Iris pigment epithelial cell (primary cell): ENCODE data around the gene SCTR.

Experiments used
- DNase-seq: peaks from one replicate; pipeline ENCODE4 v3.0.0-alpha.2; 2011; ENCODE audit warnings: low read depth

The SCTR gene

DNA sequence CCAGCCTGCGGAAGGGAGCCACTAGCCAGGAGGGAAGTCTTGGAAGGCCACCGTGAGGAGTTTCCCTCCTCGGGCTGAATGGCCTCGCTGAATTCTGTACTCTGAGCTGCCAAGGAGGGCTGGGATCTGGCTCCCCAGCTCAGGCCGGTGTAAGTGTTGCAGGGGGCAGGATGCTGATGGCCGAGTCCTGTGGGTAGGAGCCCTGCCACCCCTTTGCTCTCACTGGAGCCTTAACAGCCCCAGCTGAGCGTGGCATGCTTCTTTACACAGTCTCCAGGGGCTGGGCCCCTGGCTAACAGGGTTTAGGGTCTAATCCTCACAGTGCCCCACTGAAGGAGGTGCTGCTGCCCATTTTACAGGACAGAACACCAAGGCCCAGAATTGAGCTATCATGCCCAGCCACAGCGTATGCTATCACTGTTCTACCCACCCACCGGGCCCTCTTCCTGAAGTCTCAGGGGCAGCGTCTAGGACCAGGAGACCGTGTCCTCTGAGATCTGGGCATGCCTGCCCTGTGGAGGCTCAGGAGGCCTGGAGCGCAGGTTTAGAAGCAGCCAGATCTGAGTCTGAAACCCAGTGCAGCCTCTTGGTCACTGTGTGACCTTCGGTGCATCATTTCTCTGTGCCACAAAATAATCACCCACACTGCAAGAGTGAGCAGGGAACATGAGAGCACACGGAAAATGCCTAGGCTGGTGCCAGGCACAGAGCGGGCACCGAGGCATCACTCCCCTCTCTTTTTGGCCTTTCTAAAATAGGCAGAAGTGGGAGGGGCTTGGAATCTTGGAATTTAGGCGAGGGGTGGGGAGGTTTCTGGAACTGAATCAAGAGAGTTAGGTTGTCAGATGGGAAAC is 49.7 kb downstream of the SCTR start:
- DNase-seq = no peak

DNA sequence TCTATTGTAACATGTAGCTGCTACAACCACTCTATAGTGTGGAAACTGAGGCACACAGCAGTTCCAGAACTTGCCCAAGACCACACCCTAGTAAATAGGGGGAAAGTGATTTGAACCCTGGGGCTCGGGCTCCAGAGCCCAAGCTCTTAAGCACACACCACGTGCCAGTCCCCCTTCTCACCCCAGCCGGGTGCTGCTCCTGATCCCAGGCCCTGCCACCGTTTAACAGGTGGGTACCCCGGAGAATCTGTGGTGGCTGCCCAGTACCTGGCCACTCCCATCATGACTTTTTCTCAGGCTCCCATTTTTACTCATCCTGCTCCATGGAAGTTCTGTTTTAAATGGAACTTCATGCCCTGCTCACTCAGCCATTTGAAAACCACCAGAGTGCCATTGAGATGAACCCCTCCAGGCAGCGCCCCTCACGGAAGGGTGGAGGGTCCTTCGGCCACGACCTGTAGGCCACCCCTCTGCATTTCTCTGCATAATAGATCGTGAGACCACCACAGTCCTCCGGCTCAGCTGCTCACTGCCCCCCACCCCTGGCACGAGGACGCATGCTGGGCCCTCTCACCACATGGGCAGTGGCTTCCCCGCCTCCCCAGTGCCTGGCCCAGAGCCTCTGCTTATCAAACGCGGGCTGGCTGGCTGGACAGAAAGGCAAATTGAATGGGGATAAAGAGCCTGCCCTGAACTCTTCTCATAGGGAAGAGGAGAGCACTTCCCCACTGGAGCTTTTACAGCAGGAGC is 50.5 kb downstream of the SCTR start:
- no peak for DNase-seq

DNA sequence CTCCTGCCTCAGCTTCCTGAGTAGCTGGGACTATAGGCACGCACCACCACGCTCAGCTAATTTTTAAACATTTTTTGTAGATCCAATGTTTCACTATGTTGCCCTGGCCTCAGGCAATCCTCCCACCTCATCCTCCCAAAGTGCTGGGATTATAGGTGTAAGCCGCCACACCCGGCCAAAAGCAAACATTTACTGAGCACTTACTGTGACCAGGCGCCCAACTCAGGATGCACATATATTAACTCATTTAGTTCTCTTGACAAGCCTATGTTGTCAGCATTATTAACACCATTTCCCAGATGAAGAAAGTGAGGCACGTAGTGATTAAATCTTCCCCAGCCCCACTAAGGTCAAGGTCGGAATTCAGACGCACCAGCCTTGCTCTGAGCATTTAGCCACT is 51.5 kb downstream of the SCTR start:
- no peak for DNase-seq

DNA sequence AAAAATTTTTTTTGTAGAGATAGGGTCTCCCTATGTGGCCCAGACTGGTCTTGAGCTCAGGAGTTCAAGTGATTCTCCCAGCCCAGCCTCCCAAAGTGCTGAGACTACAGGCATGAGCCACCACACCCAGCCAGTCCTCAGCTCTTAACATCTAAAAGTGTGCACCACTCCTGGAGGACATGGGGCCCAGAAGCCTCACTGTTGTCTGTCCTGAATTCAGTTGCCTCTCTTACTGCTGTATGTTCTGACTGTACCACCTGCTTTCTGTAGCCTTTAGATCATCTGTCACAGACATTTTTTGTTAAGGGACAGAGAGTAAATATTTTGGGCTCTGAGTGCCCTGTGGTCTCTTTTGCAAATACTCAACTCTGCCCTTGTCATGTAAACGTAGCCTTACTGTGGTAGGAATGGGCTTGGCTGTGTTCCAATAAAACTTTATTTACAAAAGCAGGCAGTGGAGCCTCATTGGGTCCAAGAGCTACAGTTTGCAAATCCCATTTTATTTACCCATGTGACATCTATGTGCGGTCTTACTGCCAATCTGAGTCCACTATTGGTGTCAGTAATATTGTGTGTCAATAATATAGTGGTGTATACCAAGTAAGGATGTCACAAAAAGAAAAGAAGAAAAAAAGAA is 54.5 kb downstream of the SCTR start:
- no peak for DNase-seq

DNA sequence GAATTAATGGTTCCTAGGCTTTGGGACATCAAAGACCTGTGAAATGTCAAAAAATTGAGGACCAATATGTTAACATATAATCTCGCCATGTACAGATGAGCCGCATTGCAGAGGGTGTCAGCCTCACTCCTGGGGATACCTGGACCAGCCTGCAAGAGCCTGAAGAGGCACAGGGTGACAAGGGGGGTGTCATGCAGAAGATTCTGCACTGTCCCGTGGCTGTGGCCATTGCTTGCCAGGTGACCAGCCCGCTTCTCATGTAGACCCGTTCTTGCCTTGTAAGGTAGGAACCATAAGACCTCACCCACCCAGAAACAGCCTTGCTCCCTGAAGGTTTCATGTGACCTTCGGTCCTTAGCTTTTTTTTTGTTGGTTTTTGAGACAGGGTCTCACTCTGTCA is 55.2 kb downstream of the SCTR start:
- DNase-seq = no peak

DNA sequence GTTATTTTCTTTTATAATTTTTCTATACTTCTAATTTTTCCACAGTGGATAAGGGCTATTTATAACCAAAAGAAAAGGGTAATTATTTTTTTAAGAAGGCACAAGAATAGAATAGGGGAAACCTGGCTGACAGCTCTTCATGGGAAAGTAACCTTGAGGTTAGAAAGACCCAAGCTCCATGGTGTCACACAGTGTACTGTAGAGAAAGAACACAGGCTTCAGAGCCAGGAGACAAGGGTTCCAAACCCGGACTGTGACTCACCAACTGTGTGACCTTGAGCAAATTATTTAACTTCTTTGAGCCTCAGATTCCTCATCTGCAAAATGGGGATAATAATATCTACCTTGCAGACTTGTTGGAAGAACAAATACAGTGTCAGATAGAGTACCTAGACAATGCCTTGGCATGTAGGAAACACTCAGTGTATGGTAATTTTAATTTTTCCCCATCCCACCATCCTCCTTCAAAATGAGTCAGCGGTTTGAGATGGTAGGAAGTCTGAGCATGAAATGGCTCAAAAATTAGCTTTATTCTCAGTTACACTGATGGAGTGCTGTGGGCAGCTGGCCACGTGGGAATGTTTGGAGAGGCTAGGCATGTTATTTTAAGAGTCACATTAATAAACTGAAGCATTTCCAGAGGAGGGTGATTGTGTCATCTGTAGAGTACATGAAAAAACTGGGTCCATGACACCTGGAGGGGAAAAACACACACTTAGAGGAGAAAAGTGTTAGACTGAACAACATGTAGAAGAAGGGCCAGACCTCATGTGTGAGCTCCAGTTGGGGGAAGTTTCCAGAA is 55.9 kb downstream of the SCTR start:
- DNase-seq = peak; percentile 48

DNA sequence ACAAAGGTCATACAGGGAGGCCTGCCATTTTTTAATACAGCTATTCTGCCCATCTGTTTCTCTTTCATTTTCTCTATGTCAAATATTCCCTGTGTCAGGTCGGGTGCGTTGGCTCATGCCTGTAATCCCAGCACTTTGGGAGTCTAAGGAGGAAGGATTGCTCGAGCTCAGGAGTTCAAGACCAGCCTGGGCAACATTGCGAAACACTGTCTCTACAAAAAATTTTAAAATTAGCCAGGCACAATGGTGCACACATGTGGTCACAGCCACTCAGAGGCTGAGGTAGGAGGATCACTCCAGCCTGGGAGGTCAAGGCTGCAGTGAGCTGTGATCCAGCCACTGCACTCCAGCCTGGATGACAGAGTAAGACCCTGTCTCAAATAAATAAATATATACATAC is 57.9 kb downstream of the SCTR start:
- no peak for DNase-seq

DNA sequence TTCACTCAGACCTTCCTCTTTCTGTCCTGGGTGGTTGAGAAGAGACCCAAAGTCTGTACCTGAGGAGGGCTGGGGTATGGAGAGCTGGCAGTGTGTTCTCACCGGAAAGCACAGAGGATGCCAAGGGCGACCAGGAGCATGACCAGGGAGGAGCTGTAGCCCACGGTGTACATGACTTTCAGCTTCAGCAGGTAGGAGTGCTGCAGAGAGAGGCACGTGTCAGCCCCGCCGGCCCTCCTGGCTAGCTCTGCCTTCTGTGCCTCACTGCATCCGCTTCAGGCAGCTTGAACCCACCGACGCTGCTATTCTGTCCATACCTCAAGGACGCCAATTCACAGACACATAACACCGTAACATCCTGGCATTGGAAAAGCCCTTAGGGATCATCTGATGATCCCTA is 58.6 kb downstream of the SCTR start:
- no peak for DNase-seq

DNA sequence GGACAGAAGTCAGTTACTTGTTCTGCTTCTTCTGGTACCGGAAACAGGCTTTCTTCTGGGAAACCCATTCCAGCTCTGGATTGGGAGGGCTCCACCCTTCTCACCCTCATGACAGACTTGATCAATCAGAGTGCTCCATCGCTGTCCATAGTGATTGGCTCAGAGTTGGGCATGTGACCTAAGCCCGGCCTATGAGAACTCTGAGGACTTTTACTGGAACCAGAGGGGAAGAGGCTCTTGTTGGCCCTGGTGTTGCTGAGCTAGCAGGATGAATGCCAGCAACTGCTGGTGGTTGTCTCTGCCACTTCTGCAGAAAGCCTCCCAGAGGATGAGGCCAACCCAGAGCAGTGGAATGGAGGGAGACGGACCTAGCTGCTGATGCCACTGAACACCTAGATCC is 59.3 kb downstream of the SCTR start:
- no peak for DNase-seq

DNA sequence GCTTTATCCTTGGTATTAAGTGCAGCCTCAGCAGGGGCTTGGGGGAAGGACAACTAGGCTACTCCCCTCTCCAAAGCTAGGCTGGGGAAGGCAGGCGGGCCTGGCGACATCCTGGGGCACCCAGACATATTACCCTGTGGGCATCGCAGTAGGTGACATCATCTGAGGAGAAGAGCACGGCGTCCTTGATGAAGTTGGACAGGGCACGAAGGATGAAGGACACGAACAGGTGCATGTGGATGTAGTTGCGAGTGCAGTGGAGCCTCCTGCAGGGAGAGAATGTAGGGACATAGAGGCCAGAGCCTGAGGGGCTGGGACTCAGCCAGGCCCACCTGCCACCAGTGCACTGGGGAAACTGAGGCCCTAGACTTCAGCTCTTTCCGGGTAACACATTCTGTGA is 60.3 kb downstream of the SCTR start:
- DNase-seq = no peak

DNA sequence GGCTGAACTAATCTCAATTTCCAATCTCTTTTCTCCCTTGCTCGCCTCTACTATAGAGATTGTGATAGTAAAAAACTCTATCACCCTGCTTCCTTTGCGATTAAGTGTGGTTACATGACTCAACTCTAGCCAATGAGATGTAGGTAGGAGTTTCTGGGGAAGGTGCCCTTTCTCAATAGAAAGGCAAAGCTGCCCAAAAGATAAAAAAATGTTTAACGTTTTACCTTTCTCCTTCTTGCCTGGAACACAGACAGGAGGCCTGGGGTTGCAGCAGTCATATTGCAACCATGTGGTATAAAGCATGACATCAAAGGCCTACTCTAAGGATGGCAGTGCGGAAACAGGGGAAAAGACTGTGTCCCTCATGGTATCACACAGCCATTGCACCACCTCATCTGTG is 61.1 kb downstream of the SCTR start:
- no peak for DNase-seq

DNA sequence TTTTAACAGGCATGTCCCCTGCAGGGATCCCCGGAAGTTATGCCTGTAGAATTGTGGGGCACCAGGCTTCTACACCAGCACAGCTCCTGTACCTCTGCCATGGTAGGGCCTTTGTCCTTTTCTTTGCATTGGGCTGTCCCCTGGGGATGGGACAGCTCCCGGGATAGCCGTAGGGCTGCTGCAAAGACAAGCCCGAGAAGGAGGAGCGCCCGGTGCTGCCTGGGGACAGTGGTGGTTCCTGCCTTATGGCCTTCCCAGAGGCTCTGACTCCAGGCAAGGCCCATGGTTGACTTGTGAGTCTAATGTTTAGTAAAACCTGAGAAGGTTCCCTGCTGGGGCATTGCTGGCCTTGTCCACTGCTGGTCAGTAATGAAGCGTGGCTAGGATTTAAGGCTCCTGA is 61.7 kb downstream of the SCTR start:
- DNase-seq = no peak

DNA sequence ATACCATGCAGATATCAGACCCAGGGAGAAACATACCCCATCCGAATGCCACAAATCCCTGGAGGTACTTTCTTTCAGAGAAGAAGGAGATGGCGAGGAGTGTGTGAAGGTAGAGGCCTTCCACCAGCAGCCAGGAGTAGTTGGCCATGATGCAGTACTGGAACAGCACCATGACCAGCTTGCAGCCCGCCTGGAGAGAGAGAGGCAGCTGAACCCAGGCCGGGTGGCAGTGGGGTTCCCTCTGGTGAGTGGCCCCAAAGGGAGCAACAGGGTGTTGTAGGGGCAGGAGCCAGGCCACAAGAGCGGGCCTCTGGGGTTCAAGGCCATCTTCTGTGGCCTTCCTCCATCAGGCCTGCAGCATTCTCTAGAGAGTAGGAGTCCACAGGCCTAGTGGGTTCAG is 62.5 kb downstream of the SCTR start:
- DNase-seq = no peak

DNA sequence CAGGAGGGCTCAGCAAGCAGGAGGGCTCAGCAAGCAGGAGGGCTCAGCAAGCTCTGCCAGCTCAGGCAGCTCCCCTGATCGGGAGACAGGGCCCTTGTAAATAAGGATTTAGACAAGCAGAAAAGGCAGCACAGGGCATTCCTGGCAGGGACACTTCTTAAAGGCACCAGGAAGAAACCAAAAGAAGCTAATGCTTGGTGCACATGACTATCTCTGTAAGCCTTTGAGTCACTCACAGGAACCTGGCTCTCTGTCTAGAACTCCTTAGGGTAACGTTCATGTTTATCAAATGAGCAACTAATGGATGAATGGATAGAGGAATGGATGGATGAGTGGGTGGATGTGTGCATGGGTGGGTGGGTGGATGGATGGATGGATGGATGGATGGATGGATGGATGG is 64.2 kb downstream of the SCTR start:
- peak; percentile 30 for DNase-seq

DNA sequence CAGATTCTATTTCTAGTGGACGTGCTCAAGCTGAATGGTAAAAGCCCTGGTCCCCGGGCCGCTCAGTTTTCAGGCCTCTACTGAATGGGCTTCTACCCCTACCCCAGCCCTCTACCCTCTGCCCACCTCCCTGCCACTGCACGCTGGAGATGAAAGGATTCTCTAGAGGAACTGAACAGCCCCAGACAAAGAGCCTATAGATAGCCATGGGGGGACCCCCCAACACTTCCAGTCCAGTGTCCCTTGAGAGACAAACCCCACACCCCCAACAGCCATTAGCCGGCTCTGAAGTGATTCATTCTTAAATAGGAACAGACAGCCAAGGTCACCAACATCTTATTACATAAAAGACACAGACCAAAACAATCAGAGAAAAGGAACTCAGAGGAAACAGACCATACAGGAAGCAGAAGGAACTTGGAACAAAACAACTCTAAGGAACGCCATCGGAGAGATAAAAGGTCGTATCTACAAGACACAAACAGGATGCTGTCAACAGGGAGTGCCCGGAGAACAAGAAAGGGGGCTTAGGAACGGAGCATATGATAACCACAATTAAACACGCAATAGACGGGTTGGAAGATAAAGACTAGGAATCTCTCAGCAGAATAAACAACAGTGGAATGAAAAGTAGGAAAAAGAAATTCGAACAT is 69.1 kb downstream of the SCTR start:
- peak; percentile 42 for DNase-seq

DNA sequence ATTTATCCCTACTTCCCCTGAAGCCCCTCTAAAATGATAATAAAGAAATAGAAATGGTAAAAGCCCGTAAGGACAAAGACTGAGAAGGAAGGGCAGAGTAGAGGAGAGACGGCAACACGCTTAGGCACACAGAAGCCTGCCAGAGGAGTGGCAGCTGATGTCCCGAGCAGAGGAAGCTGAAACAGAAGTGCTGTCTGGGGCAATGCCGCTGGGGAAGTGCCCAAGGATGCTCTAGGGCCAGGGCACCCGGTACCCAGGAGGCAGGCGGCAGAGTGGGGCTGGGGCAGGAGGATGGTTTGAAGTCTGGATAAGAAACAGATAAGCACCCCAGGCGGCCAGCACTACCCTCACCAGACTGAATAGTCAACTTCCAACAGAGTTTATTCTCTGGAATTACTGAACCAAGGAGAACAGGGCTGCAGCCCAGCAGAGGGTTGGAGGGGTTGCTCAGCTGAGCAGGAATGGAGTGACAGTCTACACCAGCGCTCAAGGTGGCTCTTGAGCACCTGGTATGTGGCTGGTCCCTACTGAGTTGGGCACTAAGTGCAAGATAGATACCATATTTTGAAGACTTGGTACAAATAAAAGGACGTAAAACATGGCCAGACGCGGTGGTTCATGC is 70.2 kb downstream of the SCTR start:
- no peak for DNase-seq

DNA sequence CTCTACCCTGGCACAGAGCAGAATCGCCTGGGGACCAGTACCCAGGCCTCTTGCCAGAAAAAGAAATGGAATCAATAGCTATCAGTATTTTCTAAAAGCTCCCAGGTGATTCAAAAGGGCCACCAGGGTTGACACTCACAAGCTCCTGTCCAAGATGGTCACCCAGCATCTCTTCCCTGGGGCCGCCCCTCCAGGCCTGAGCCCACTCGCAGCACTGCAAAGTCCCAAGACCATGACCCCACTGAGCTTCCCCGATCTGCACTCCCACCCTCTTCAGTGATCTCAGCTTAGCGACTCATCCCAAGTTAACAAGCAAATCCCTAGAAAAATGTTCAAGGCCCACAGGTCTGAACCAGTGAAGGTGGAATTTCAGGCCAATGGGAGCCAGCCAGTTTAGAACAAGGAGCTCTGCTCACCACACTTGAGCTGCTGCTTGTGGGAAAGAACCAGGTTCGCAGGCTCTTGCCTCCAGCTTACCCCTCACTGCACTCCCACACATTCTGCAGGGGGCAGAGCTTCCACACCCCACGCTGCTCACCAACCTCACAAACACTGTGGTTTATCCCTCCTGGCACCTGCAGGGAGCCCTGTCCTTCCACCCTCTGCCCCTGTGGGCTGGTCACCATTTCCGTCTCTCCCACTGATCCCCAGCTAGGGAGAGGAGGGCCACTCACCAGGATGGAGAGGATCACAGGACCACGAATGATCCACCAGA is 72.8 kb downstream of the SCTR start:
- no peak for DNase-seq

DNA sequence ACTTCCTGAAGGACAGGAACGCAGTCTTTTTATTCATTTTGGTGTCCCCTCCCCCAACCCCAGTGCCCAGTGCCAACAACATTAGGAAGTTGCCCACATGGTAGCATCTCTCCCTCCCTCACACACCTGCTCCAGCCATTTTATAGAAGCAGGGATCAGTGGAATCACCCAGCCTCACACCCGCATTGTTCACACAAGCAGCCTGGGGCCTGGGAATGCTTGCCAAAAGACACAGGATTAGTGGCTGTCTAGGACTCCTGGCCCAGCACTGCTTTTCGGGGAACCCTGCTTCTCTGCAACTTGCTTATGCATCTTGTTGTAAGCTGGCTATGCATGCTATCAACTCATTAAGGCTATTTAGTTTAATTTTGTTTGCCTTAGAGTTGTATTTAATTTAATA is 74.8 kb downstream of the SCTR start:
- no peak for DNase-seq

DNA sequence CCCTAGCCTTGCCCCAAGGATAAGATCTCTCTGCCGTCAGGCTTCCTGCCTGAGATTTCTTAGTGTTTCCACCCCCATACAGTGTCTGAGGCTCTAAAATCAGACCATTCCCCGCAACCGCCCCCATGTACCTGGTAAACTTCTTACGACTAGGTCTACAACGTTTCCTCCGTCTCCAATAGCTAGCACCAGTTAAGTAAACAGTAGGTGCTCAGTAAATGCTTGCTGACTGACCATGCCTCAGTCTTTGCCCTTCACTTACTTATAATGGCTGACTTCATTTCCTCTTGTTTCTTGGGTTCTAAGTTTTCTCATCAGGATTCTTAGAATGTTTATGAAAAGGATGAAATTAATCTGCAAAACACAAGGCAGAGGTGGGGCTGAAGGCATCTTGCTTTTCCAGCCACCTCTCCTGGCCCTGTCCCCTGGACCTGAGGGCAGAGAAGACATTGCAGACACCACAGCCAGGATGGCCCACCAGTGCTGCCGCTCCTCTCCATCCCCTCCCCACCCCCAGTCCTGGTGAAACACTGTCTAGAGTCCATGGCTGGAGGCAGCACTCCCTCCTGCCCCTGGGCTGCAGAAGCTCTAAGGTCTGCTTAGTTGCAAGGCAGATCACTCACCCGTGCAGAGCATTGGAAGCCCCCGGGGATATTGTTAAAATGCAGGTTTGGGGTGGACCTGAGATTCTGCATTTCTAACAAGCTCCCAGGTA is 75.7 kb downstream of the SCTR start:
- no peak for DNase-seq

DNA sequence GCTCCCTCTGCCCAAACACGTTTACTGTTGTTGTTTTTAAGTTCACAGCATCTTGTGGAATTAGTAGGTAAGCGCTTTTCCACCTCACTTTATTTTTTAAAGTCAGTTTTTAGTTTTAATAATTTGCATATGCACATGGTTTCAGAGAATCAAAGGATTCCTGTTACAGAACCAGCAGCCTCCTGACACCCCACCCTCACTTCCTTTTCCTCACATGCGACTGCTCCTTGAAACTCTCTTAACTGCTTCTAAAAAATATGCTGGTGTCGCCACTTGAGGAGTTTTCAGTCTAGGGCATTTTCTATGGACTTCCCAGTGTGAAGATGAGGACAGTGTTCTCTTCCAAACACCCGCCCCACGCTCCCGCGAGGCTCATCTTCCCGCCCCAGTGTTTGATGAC is 78.2 kb downstream of the SCTR start:
- DNase-seq = no peak
